Measurements from ENCODE around the gene YPEL2. TPM values are rescaled to one million over a fixed set of nuclear protein-coding genes. Genes with fewer than 3 reads are reported as not detected.
A peak's percentile ranks its signal among the peaks of the same experiment; 100 is the strongest.
"Not testable (repeated sequence)": the region's sequence is repeated elsewhere in the genome, so short reads cannot be mapped to it uniquely, and the experiment has no call there.

Gene YPEL2
- total and polyA plus RNA-seq, 8 donors: 6.7 to 28.7 (median 12.7) TPM

GRCh38 chr17:59388069-59388556 is 56.7 kb downstream of the YPEL2 start:
- DNase-seq: no peak
- peak in 3 of 4 donors; percentile 35 to 58 (median 39) for ATAC-seq
- peak overlapping the region in 1 of 4 donors; percentile 26 for H3K27ac ChIP-seq
- 61 to 62% methylated on average over 9 of the region's 9 CpGs for WGBS, 2 donors
- intact Hi-C loops (cut with DNase I): no loop called here
- TF ChIP-seq, protein P1, sequence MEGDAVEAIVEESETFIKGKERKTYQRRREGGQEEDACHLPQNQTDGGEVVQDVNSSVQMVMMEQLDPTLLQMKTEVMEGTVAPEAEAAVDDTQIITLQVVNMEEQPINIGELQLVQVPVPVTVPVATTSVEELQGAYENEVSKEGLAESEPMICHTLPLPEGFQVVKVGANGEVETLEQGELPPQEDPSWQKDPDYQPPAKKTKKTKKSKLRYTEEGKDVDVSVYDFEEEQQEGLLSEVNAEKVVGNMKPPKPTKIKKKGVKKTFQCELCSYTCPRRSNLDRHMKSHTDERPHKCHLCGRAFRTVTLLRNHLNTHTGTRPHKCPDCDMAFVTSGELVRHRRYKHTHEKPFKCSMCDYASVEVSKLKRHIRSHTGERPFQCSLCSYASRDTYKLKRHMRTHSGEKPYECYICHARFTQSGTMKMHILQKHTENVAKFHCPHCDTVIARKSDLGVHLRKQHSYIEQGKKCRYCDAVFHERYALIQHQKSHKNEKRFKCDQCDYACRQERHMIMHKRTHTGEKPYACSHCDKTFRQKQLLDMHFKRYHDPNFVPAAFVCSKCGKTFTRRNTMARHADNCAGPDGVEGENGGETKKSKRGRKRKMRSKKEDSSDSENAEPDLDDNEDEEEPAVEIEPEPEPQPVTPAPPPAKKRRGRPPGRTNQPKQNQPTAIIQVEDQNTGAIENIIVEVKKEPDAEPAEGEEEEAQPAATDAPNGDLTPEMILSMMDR (IDR thresholded peaks at IDR 0.05): no peak
- no peak overlapping the region for H3K4me3 ChIP-seq
- FAIRE-seq: no peak
- H3K36me3 ChIP-seq: peaks cover 0 to 23% (median 6%) of the 10 kb centered on the region in 3 donors
- H3K9me3 ChIP-seq: no peaks in the 10 kb centered on the region
- H3K4me1 ChIP-seq: peaks cover 0 to 8% (median 0%) of the 10 kb centered on the region in 3 donors
- H3K27me3 ChIP-seq: no peaks in the 10 kb centered on the region

DNA sequence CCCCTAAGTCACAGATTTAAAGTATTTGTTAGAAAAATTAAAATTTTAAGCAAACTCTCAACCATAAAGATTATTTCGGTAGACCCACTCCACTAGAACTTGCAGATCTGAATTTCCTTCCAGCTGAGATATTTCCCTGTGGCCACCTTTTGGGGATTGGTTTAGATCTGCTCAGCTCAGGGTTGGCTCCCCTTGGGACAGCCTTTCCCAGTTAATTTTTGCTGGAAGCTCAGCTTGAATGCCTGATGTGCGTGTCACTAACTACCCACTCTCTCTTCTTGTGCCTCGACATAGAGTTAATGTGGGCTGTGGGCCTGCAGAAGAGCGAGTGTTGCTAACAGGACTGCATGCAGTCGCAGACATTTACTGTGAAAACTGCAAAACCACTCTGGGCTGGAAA is 57.6 kb downstream of the YPEL2 start:
- intact Hi-C loops (cut with DNase I): no loop called here
- TF ChIP-seq, protein P1 (IDR thresholded peaks at IDR 0.05): no peak

DNA sequence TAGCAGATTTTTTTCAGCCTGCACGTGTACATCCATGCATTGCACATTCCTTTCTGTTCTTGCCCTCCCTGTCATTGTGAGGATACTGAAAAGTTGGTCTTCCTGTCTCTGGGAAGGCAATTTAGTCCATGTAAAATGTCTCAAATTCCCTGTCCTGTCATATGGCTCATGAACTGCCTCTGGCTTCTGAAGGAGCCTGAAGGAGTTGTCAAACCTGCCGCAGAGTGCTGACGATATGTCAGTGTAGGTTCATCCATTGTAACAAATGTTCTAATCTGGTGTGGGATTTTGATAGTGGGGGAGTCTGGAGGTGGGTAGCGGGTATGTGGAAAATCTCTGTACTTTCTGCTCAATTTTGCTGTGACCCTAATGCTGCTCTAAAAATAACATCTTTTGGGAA is 59.6 kb downstream of the YPEL2 start:
- TF ChIP-seq, protein P1 (IDR thresholded peaks at IDR 0.05): no peak
- Histone ChIP-seq H3K4me3 (no peak overlapping the region), H3K9me3 (no peaks in the 10 kb centered on the region), H3K4me1 (peaks cover 0 to 8% (median 0%) of the 10 kb centered on the region in 3 donors), H3K36me3 (peaks cover 0 to 34% (median 6%) of the 10 kb centered on the region in 3 donors), H3K27ac (no peak overlapping the region), H3K27me3 (no peaks in the 10 kb centered on the region)
- DNase-seq (no peak), ATAC-seq (no peak), FAIRE-seq (no peak)
- WGBS, 2 donors: 90 to 95% methylated on average over 4 of the region's 4 CpGs
- intact Hi-C loops (cut with DNase I): no loop called here

More for the DNA sequence above, 57.6 kb downstream of the YPEL2 start:
- no peak for FAIRE-seq
- Histone ChIP-seq H3K27ac (peak overlapping the region in 1 of 4 donors; percentile 26), H3K9me3 (no peaks in the 10 kb centered on the region), H3K4me1 (peaks cover 0 to 8% (median 0%) of the 10 kb centered on the region in 3 donors), H3K36me3 (peaks cover 0 to 23% (median 6%) of the 10 kb centered on the region in 3 donors), H3K4me3 (no peak overlapping the region), H3K27me3 (no peaks in the 10 kb centered on the region)
- ATAC-seq: no peak
- DNase-seq: no peak
- 84 to 87% methylated on average over 5 of the region's 5 CpGs for WGBS, 2 donors

- ATAC-seq: peak in 2 of 4 donors; percentile 29 to 44
- no peaks in the 10 kb centered on the region for H3K27me3 ChIP-seq
- DNase-seq: no peak
- TF ChIP-seq, protein P1 (IDR thresholded peaks at IDR 0.05): no peak
- 70 to 79% methylated on average over 5 of the region's 7 CpGs for WGBS, 2 donors
- FAIRE-seq: no peak
- H3K27ac ChIP-seq: no peak overlapping the region
- H3K36me3 ChIP-seq: peaks cover 6 to 55% (median 8%) of the 10 kb centered on the region in 3 donors
- H3K4me3 ChIP-seq: no peak overlapping the region
- intact Hi-C loops (cut with DNase I): no loop called here
- no peaks in the 10 kb centered on the region for H3K9me3 ChIP-seq
- peaks cover 0 to 7% (median 0%) of the 10 kb centered on the region in 3 donors for H3K4me1 ChIP-seq
These were observed 61.7 kb downstream of the YPEL2 start for GRCh38 chr17:59392973-59393679.

GRCh38 chr17:59393742-59394410 is 62.4 kb downstream of the YPEL2 start:
- H3K9me3 ChIP-seq; DNase-seq; ATAC-seq; H3K27me3 ChIP-seq; H3K27ac ChIP-seq; intact Hi-C loops (cut with DNase I); H3K4me3 ChIP-seq; FAIRE-seq; H3K4me1 ChIP-seq: not testable (repeated sequence)
- peaks cover 6 to 56% (median 8%) of the 10 kb centered on the region in 3 donors for H3K36me3 ChIP-seq
- WGBS, 2 donors: 94 to 95% methylated on average over 33 to 34 of the region's 35 CpGs

All from pancreas (tissue), 10 donors.